NCI-H2107 treated with DMSO at 0.1 percent for 48 hours (cell line): ENCODE measurements around the gene REPS1.

Experiments
- DNase-seq: peaks from one replicate; lab custom pipeline; 2025; ENCODE audit not compliant: unreplicated experiment; lab: John Stamatoyannopoulos, UW

REPS1 gene

DNA sequence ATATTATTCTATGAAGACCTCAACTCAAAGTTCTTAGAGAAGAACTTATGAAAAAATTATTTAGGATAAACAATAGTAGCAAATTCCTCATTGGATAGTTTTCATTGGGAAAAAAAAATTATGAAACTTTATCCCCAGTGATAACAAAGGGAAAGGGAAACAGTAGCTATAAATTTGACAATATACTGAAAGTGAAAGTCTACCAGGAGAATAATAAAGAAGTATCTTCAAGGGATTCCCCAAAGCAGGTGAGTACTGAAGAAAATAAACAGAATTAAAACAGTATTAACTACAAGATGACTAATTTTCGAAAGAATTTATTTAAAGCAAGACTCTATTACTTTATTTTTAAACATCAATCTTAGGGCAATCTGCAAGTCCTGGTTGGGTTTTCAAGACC is 56.4 kb downstream of the REPS1 start:
- no peak for DNase-seq

GRCh38 chr6:138926579-138926978 is 61.5 kb downstream of the REPS1 start:
- DNase-seq, result no peak

- no peak for DNase-seq
Observed at GRCh38 chr6:138925806-138926205, 62.2 kb downstream of the REPS1 start.

- no peak for DNase-seq
Observed at GRCh38 chr6:138923561-138923960, 64.5 kb downstream of the REPS1 start.

DNA sequence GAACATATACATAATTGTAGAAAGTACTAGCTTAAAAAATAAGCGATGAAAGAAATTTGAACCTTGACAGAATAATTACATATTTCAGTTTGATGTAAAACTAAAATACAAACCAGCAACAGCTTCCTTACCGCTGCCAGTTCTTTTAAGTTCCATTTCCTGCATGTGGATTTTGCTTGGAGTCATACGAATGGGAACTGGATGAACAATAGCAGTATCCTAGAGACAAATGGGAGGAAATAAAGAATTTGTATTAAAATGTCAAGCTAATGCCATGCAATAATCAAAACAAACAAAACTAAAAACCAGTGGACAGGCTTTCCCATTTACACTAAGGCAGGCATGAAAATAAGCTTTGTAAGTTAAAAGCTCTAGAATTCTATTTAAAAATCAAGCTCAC is 67.1 kb downstream of the REPS1 start:
- no peak for DNase-seq

GRCh38 chr6:138914701-138915100 is 73.4 kb downstream of the REPS1 start:
- no peak for DNase-seq

- DNase-seq, result no peak
Observed at GRCh38 chr6:138912308-138912707, 75.7 kb downstream of the REPS1 start.

- no peak for DNase-seq
Observed at GRCh38 chr6:138909975-138910374, 78.1 kb downstream of the REPS1 start.

DNA sequence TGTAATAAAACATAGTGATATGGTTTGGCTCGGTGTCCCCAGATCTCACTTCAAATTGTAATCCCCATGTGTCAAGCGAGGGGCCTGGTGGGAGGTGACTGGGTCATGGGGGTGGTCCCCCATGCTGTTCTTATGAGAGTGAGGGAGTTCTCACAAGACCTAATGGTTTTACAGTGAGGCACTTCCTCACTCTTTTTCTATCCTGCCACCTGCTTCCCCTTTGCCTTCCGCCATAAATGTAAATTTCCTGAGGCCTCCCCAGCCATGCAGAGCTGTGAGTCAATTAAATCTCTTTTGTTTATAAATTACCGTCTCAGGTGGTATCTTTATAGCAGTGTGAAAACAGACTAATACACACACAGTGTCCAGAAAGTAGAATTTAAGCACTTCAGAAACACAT is 78.5 kb downstream of the REPS1 start:
- DNase-seq, result no peak

GRCh38 chr6:138907167-138907566 is 80.9 kb downstream of the REPS1 start:
- no peak for DNase-seq

DNA sequence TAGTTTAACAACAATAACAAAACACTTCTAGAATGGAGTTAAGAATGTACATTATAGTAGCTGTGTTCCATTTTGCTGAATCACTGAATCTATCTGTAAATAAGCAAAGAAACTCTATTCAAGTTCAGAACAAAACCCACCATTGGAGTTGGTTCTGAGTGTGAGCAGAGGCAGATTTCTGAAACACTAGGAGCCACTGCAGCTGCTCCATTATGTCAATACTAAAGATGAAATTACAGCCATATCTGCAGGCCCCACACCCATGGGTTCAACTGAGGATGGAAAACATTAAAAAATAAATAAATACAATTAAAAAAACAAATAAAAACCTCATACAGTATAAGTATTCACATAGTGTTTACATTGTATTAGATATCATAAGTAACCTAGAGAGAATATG is 91.0 kb downstream of the REPS1 start:
- no peak for DNase-seq

GRCh38 chr6:138896104-138896756 is 91.8 kb downstream of the REPS1 start:
- DNase-seq, result no peak

GRCh38 chr6:138891255-138891986 is 96.6 kb downstream of the REPS1 start:
- DNase-seq, result no peak

- no peak for DNase-seq
Observed at GRCh38 chr6:138885156-138885819, 102.8 kb downstream of the REPS1 start.

DNA sequence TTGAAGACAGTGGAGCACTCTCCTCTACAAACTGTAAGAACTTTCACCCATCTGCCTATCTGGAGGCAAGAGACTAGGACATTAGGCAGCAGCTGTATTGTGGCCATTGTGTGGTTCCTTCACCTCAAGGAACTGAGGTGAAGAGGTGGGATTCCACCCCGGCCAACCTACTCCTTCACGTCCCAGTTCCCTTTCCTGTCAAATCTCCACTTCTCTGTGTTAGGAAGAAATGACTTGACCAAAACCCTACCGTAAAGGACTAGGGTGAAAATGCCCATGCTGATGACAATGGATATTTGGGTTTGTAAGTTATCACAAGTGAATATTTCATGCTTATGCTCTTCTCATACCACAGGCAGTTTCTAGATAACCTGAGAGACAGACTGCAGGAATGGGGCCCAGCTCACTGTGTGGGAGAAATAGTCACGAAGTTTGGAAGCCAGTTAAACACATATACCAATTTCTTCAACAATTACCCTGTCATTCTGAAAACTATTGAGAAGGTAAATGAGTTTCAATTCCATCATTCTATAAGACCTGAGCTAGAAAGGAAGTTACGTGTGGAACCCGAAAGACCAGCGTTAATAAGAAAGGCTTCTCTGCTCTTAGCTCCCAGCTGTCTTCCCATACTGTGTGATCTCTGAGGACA is 105.6 kb downstream of the REPS1 start:
- no peak for DNase-seq

DNA sequence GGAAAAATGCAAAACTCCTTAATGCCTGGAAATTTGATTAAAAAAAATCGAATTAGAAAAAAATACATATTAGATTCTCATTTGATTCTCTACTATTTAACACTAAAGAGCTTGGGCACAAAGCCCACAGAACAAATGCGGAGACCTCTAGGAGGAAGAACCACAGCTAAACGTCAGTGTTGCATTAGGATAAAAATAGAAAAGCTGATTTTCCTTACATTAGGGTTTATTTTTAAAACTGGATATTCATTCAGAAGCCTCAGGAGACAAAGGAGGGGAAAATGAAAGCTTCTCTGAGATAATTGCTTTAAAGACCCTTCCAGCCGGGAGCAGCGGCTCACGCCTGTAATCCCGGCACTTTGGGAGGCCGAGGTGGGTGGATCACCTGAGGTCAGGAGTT is 114.9 kb downstream of the REPS1 start:
- DNase-seq, result no peak

DNA sequence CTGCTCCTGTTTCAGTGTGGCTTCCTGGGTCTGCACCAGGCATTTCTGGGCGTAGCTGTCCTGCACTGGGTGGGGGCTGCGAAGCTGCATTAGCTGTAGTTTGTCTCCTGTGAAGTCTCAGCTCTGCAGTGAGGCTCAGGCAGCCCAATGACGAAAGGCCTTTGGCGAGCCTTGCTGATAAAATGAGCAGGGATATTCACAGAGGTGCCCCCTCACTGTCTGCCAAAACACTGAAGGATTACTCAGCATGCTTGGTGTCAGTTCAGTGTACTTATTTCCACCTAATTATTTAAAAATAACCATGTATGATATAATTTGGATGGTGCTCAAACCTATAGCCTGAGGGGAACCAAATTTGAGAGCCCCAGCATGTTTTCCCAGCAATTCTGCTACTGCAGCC is 118.7 kb downstream of the REPS1 start:
- no peak for DNase-seq

- DNase-seq, result no peak
Observed at GRCh38 chr6:138868181-138868580, 119.9 kb downstream of the REPS1 start.

GRCh38 chr6:138865480-138866109 is 122.5 kb downstream of the REPS1 start:
- no peak for DNase-seq

- DNase-seq, result no peak
Observed at GRCh38 chr6:138864343-138864890, 123.6 kb downstream of the REPS1 start.

DNA sequence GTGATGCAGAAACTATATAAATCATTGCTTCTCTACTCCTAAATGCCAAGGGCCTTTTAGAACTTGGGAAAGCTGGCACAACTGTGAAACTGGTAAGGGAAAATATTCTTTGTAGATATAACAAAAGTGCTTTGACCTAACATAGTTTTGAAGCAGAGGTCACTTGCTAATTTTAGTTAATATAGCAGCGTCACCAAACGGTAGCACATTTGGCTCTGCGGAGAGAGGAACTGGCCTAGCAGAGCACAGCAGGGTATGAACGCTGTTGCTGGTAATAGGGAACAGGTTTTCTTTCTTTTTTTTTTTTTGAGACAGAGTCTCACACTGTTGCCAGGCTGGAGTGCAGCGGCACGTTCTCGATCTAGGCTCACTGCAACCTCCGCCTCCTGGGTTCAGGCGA is 124.7 kb downstream of the REPS1 start:
- DNase-seq, result no peak
